ENCODE measurements around the gene RGMB.

RGMB gene

DNA sequence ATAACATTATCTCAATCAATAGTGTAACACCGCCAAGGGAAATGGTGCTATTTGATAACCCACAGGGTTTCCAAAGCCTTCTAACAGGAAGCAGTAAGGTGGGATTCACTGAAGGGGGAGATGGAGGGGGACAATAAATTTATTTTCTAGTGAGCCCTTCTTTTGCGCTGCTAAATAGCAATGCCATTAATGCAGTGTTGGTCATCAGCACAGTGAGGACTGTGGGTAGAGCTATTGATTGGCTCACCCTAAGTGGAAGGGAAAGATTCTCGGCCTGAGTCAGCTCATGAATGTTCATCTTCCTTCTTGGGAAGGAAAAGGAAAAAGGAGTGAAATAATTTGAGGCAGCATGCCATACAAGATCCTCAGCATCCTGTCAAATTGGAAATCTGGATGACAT lies 25.4 kb downstream of the RGMB start:
- TF ChIP-seq EGR1 (IDR thresholded peaks at IDR 0.05) (no peak), EP300 (IDR thresholded peaks at IDR 0.05; ENCODE audit: borderline replicate concordance) (no peak), FOXM1 (IDR thresholded peaks at IDR 0.05; ENCODE audit: borderline replicate concordance, low read depth) (no peak), CEBPB (IDR thresholded peaks at IDR 0.05) (no peak), YY1 (IDR thresholded peaks at IDR 0.05; ENCODE audit: low read depth) (no peak), TEAD4 (IDR thresholded peaks at IDR 0.05) (no peak), NFIC (IDR thresholded peaks at IDR 0.05) (no peak), ZBTB7A (IDR thresholded peaks at IDR 0.05; ENCODE audit: low read depth) (no peak), TAF1 (IDR thresholded peaks at IDR 0.05; ENCODE audit: low read depth) (no peak), CREB1 (IDR thresholded peaks at IDR 0.05; ENCODE audit: low read depth) (no peak), RAD21 (IDR thresholded peaks at IDR 0.05; ENCODE audit: low read depth) (no peak), TCF12 (IDR thresholded peaks at IDR 0.05; ENCODE audit: low read depth) (no peak)
- TF ChIP-seq, protein P1, sequence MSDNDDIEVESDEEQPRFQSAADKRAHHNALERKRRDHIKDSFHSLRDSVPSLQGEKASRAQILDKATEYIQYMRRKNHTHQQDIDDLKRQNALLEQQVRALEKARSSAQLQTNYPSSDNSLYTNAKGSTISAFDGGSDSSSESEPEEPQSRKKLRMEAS (IDR thresholded peaks at IDR 0.05), result no peak
- TF ChIP-seq, protein P2, sequence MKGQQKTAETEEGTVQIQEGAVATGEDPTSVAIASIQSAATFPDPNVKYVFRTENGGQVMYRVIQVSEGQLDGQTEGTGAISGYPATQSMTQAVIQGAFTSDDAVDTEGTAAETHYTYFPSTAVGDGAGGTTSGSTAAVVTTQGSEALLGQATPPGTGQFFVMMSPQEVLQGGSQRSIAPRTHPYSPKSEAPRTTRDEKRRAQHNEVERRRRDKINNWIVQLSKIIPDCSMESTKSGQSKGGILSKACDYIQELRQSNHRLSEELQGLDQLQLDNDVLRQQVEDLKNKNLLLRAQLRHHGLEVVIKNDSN (IDR thresholded peaks at IDR 0.05), result no peak
- TF ChIP-seq, protein P3, sequence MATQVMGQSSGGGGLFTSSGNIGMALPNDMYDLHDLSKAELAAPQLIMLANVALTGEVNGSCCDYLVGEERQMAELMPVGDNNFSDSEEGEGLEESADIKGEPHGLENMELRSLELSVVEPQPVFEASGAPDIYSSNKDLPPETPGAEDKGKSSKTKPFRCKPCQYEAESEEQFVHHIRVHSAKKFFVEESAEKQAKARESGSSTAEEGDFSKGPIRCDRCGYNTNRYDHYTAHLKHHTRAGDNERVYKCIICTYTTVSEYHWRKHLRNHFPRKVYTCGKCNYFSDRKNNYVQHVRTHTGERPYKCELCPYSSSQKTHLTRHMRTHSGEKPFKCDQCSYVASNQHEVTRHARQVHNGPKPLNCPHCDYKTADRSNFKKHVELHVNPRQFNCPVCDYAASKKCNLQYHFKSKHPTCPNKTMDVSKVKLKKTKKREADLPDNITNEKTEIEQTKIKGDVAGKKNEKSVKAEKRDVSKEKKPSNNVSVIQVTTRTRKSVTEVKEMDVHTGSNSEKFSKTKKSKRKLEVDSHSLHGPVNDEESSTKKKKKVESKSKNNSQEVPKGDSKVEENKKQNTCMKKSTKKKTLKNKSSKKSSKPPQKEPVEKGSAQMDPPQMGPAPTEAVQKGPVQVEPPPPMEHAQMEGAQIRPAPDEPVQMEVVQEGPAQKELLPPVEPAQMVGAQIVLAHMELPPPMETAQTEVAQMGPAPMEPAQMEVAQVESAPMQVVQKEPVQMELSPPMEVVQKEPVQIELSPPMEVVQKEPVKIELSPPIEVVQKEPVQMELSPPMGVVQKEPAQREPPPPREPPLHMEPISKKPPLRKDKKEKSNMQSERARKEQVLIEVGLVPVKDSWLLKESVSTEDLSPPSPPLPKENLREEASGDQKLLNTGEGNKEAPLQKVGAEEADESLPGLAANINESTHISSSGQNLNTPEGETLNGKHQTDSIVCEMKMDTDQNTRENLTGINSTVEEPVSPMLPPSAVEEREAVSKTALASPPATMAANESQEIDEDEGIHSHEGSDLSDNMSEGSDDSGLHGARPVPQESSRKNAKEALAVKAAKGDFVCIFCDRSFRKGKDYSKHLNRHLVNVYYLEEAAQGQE (IDR thresholded peaks at IDR 0.05; ENCODE audit: low read depth), result no peak

DNA sequence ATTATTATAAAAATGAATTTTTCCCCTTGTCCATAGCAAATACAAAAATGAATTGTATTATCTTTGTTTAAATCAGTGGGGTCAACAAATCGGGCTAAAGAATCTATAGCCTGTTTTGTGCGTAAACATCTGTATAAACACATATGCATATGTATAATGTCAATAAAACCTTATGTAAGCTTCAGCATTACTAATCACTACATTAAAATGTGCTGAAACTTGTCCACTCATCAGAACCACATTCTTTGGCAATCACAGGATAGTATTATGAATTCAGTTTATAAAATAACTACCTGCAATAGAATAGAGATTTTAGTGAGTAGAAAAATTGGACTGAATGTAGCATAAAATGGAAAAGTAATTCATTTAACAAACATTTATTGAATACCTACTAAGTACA lies 30.6 kb downstream of the RGMB start:
- no peak for TF ChIP-seq TCF12 (IDR thresholded peaks at IDR 0.05; ENCODE audit: low read depth)
- no peak for TF ChIP-seq TAF1 (IDR thresholded peaks at IDR 0.05; ENCODE audit: low read depth)
- no peak for TF ChIP-seq TEAD4 (IDR thresholded peaks at IDR 0.05)
- TF ChIP-seq ZBTB7A (IDR thresholded peaks at IDR 0.05; ENCODE audit: low read depth), result no peak
- TF ChIP-seq, protein P1 (IDR thresholded peaks at IDR 0.05), result no peak
- no peak for TF ChIP-seq FOXM1 (IDR thresholded peaks at IDR 0.05; ENCODE audit: borderline replicate concordance, low read depth)
- TF ChIP-seq CEBPB (IDR thresholded peaks at IDR 0.05), result no peak
- TF ChIP-seq RAD21 (IDR thresholded peaks at IDR 0.05; ENCODE audit: low read depth), result no peak
- TF ChIP-seq, protein P2 (IDR thresholded peaks at IDR 0.05), result no peak
- TF ChIP-seq, protein P3 (IDR thresholded peaks at IDR 0.05; ENCODE audit: low read depth), result no peak
- TF ChIP-seq CREB1 (IDR thresholded peaks at IDR 0.05; ENCODE audit: low read depth), result no peak
- no peak for TF ChIP-seq NFIC (IDR thresholded peaks at IDR 0.05)

DNA sequence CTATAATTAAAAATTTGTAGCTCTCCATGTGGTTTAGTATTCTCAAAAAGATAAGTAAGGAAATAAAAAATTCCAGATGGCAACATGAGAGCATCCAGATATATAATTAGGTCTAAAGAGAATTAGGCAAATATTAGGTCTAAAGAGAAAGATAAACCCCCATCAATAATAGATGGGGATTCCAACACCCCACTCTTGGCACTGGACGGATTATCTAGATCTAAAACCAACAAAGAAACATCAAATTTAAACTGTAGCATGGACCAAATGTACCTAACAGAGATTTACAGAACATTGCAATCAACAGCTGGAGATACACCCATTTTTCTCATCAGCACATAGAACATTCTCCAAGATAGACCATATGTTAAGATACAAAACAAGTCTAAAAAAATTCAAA lies 31.6 kb downstream of the RGMB start:
- TF ChIP-seq, protein P3 (IDR thresholded peaks at IDR 0.05; ENCODE audit: low read depth), result no peak
- TF ChIP-seq FOXM1 (IDR thresholded peaks at IDR 0.05; ENCODE audit: borderline replicate concordance, low read depth), result no peak
- no peak for TF ChIP-seq RAD21 (IDR thresholded peaks at IDR 0.05; ENCODE audit: low read depth)
- TF ChIP-seq EP300 (IDR thresholded peaks at IDR 0.05; ENCODE audit: borderline replicate concordance), result no peak
- TF ChIP-seq NFIC (IDR thresholded peaks at IDR 0.05), result no peak
- no peak for TF ChIP-seq TCF12 (IDR thresholded peaks at IDR 0.05; ENCODE audit: low read depth)
- TF ChIP-seq, protein P2 (IDR thresholded peaks at IDR 0.05), result no peak
- TF ChIP-seq CREB1 (IDR thresholded peaks at IDR 0.05; ENCODE audit: low read depth), result no peak
- TF ChIP-seq, protein P1 (IDR thresholded peaks at IDR 0.05), result no peak
- no peak for TF ChIP-seq ZBTB7A (IDR thresholded peaks at IDR 0.05; ENCODE audit: low read depth)
- TF ChIP-seq TAF1 (IDR thresholded peaks at IDR 0.05; ENCODE audit: low read depth), result no peak
- no peak for TF ChIP-seq TEAD4 (IDR thresholded peaks at IDR 0.05)

DNA sequence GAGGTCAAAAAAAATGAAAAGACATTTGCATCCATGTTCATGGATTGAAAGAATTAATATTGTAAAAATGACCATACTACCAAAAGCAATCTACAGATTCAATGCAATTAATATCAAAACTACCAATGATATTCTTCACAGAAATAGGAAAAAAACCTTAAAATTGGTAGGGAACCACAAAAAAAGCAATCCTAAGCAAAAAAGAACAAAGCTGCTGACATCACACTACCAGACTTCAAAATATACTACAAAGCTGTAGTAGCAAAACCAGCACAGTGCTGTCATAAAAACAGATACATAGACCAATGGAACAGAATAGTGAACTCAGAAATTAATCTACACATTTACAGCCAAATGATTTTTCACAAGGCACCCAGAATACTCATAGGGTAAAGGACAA lies 34.3 kb downstream of the RGMB start:
- TF ChIP-seq, protein P2 (IDR thresholded peaks at IDR 0.05), result no peak
- no peak for TF ChIP-seq CREB1 (IDR thresholded peaks at IDR 0.05; ENCODE audit: low read depth)
- TF ChIP-seq YY1 (IDR thresholded peaks at IDR 0.05; ENCODE audit: low read depth), result no peak
- no peak for TF ChIP-seq CEBPB (IDR thresholded peaks at IDR 0.05)
- no peak for TF ChIP-seq EP300 (IDR thresholded peaks at IDR 0.05; ENCODE audit: borderline replicate concordance)
- TF ChIP-seq, protein P1 (IDR thresholded peaks at IDR 0.05), result no peak
- no peak for TF ChIP-seq TCF12 (IDR thresholded peaks at IDR 0.05; ENCODE audit: low read depth)
- no peak for TF ChIP-seq TEAD4 (IDR thresholded peaks at IDR 0.05)
- no peak for TF ChIP-seq TAF1 (IDR thresholded peaks at IDR 0.05; ENCODE audit: low read depth)
- TF ChIP-seq EGR1 (IDR thresholded peaks at IDR 0.05), result no peak
- TF ChIP-seq ZBTB7A (IDR thresholded peaks at IDR 0.05; ENCODE audit: low read depth), result no peak
- TF ChIP-seq FOXM1 (IDR thresholded peaks at IDR 0.05; ENCODE audit: borderline replicate concordance, low read depth), result no peak

All from Ishikawa (cell line).